Lower leg skin (tissue), 4 donors: ENCODE data around the gene HDAC4. TPM values are rescaled to one million over a fixed set of nuclear protein-coding genes. Genes with fewer than 3 reads are reported as not detected.

Experiments used
- DNase-seq, 2 donors: peaks; one replicate each; pipeline ENCODE4 v3.0.0-alpha.2; 2019; ENCODE audit warnings: low spot score in 2 of 2
- H3K4me3 ChIP-seq: fragments of 200-600 bp; sonication (generic); 2 replicates; pipeline ENCODE4 v1.5.1; 2017; ENCODE audit warnings: mild to moderate bottlenecking, low read depth; ENCODE audit not compliant: poor library complexity, severe bottlenecking
- CTCF ChIP-seq, 3 donors: fragments of 450-650 bp; IDR thresholded peaks; one replicate each; pipeline ENCODE4 v1.5.1; 2016; ENCODE audit warnings: antibody characterized with exemption in 3 of 3, mild to moderate bottlenecking in 3 of 3, moderate library complexity in 2 of 3
- POLR2A ChIP-seq, 2 donors: fragments of 450-650 bp; IDR thresholded peaks; one replicate each; pipeline ENCODE4 v1.6.1; 2016 to 2017; ENCODE audit warnings: antibody characterized with exemption in 2 of 2, mild to moderate bottlenecking in 1 of 2, moderate library complexity in 1 of 2
- WGBS, 2 donors: methylation state at CpG; one replicate each; pipeline ENCODE4 v1.1.5; 2018; 5-methylcytosine and 5-hydroxymethylcytosine counted together
- intact Hi-C: fragments of 100-400 bp; cut with DNase I; formaldehyde crosslinking; loops from one replicate; pipeline ENCODE4 v1.15.0; 2023; ENCODE audit warnings: low total_unique reads
- total RNA-seq, 4 donors: library from RNA; depleted of rRNA; stranded (reverse); fragments of >200 nt; gene quantifications; one replicate each; pipeline ENCODE4 v1.1.0, GENCODE V29; 2016

The HDAC4 gene
- total RNA-seq, 4 donors from 2014 or later, result 27.4 to 85.5 (median 57.9) TPM

GRCh38 chr2:239339241-239339640 is 61.6 kb downstream of the HDAC4 start:
- TF ChIP-seq CTCF (IDR thresholded peaks at IDR 0.05) (no peak), POLR2A (IDR thresholded peaks at IDR 0.05) (no peak)
- peak in 1 of 2 donors; percentile 69 for DNase-seq
- H3K4me3 ChIP-seq, result no peak overlapping the region
- WGBS, 2 donors, result 89 to 92% methylated on average over 6 of the region's 6 CpGs
- intact Hi-C loops, result no loop called here

- 83 to 86% methylated on average over 15 of the region's 15 CpGs for WGBS, 2 donors
- no peak overlapping the region for H3K4me3 ChIP-seq
- TF ChIP-seq CTCF (IDR thresholded peaks at IDR 0.05) (no peak), POLR2A (IDR thresholded peaks at IDR 0.05) (no peak)
- DNase-seq, result peak in 1 of 2 donors; percentile 49
- intact Hi-C loops, result no loop called here
Observed at GRCh38 chr2:239337877-239338484, 62.8 kb downstream of the HDAC4 start.

GRCh38 chr2:239337122-239337876 is 63.5 kb downstream of the HDAC4 start:
- 83 to 84% methylated on average over 28 of the region's 28 CpGs for WGBS, 2 donors

GRCh38 chr2:239331560-239331959 is 69.3 kb downstream of the HDAC4 start:
- H3K4me3 ChIP-seq, result no peak overlapping the region
- no peak for DNase-seq
- intact Hi-C loops, result no loop called here
- TF ChIP-seq POLR2A (IDR thresholded peaks at IDR 0.05) (no peak), CTCF (IDR thresholded peaks at IDR 0.05) (no peak)
- WGBS, 2 donors, result 87 to 92% methylated on average over 24 of the region's 24 CpGs

More at GRCh38 chr2:239337122-239337876, 63.5 kb downstream of the HDAC4 start:
- intact Hi-C loops, result no loop called here
- DNase-seq, result peak in 1 of 2 donors; percentile 62
- TF ChIP-seq CTCF (IDR thresholded peaks at IDR 0.05), result no peak
- TF ChIP-seq POLR2A (IDR thresholded peaks at IDR 0.05), result no peak
- no peak overlapping the region for H3K4me3 ChIP-seq

GRCh38 chr2:239330836-239331235 is 70.0 kb downstream of the HDAC4 start:
- WGBS, 2 donors, result 93 to 94% methylated on average over 14 of the region's 14 CpGs
- no peak for DNase-seq
- intact Hi-C loops, result no loop called here
- H3K4me3 ChIP-seq, result no peak overlapping the region
- TF ChIP-seq CTCF (IDR thresholded peaks at IDR 0.05) (no peak), POLR2A (IDR thresholded peaks at IDR 0.05) (no peak)
